Right ventricle myocardium inferior (tissue), 1 donor: ENCODE measurements around the gene FOXK1. TPM values are rescaled to one million over a fixed set of nuclear protein-coding genes. Genes with fewer than 3 reads are reported as not detected.

ENCODE experiments used
- ATAC-seq: fragments of 200-7000 bp; cut with Tn5 transposase; one replicate; pipeline ENCODE4 v1.9.1; 2020; ENCODE audit warnings: mild to moderate bottlenecking, moderate library complexity
- DNase-seq: peaks from one replicate; pipeline ENCODE4 v3.0.0; 2021; ENCODE audit errors: missing footprints
- intact Hi-C: fragments of 100-400 bp; cut with DNase I; formaldehyde crosslinking; loops from one replicate; pipeline ENCODE4 v1.11.0; 2022
- microRNA-seq: library from miRNA; unstranded; fragments of <30 nt; microRNA quantifications from one replicate; pipeline ENCODE4 v1.2.0, GENCODE V29; 2020
- total RNA-seq: library from RNA; stranded (reverse); fragmentation: NEBNext Ultra II Directional; extraction: Animal tissue kit (Norgen Biotek cat#: 25700); gene quantifications from one replicate; pipeline ENCODE4 v1.2.1, GENCODE V29; 2021
- donor health status: DM: no; HTN: yes; CAD: no; lungs with severe emphysema.

Gene FOXK1
- total RNA-seq, 1 donor from 2014 or later = 16.8 TPM

- ATAC-seq (no peak), DNase-seq (no peak)
- intact Hi-C loops = no loop called here
These were observed 132.3 kb downstream of the FOXK1 start for GRCh38 chr7:4814433-4814832.

DNA sequence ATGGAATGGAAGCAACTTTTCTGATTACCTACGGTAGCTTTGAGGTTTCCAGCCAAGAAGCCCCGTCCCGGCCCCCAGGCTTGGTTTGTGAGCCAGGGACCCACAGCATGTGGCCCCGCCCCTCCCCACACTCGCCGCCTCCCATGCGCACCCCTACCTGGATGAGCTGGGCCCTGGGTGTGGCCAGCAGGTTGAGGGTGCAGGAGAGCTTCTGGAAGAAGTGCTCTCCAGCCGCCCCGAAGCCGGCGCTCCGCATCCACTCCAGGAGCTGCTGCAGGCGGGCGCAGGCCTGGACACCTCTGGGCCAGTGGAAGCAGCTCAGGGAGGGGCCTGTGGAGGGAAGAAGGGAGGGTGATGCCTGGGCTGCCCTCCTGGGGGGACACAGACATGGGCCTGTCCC lies 133.0 kb downstream of the FOXK1 start:
- no peak for DNase-seq
- intact Hi-C loops = no loop called here
- ATAC-seq = no peak

DNA sequence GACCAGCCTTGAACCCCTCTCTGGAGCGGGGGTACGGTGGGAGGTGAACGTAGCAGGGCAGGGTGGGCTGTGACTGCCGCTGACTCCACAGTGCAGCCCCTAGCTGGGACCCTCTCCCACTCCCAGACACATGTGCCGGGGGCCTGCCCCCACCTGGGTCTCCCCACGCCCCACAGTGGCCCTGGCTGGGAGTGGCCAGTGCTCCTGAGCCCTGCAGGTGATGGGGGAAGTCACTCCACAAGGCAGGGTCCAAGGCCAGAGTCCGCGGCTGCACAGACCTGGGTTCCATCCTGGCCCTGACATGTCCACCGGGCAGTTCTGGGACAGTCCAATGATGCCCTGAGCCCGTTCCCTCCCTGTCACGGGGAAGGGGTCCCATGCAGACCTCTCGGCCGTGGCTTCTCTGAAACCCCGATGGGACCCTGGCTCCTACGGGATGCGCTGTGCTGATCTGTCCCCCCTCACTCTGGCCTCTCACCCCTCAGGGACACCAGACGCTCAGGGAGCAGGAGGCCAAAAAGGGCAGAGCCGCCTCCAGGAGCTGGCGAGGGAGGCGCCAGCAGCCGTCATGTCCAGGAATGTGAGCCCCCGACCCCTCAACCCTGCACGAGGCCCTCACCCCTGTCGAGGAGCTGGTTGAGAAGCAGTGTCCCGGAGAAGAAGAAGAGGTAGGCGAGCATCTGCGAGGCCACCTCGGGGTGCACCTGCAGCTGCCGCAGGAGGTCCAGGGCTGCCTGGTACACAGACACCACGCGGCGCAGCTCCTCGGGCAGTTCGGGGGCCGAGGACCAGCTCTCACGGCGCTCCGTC lies 133.7 kb downstream of the FOXK1 start:
- intact Hi-C loops = no loop called here
- DNase-seq = no peak
- ATAC-seq = no peak

DNA sequence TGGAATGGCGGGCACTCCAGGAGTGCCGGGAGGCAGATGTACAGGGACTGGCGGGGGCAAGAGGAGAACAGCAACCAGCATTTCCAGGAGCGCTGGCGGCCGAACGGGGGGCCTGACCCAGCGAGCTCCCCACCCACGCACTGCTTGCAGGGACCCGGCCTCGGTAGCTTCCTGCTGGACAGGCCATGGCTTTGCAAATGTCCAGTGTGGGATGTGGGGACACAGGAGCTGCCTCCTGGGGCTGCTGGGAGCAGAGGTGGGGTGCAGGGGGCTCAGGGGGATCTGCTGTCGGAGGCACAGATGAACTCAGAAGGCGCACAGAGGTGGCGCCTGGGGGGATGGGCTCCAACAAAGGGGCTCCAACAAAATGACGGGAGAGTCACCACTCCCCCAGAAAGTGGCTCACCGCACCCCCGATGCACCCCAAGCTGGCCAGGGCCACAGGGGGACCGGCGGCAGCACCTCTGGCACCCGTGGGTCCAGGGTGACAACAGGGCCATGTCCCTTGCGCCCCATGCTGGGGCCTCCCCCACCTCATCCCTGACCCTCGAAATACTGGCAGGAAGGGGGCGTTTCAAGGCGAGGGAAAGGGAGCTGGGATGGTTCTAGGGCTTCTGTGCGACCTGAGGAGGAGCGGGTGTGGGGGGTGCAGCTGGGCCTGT lies 134.5 kb downstream of the FOXK1 start:
- ATAC-seq (no peak), DNase-seq (no peak)
- intact Hi-C loops = no loop called here

GRCh38 chr7:4817178-4817901 lies 135.2 kb downstream of the FOXK1 start:
- ATAC-seq (no peak), DNase-seq (no peak)
- intact Hi-C loops = no loop called here

GRCh38 chr7:4818000-4818794 lies 136.1 kb downstream of the FOXK1 start:
- no peak for DNase-seq
- ATAC-seq = no peak
- intact Hi-C loops = no loop called here

GRCh38 chr7:4819560-4820404 lies 137.7 kb downstream of the FOXK1 start:
- peak; percentile 58 for ATAC-seq
- intact Hi-C loops = no loop called here
- no peak for DNase-seq

GRCh38 chr7:4820405-4820966 lies 138.4 kb downstream of the FOXK1 start:
- peak; percentile 48 for ATAC-seq
- intact Hi-C loops = no loop called here
- no peak for DNase-seq

Small RNA genes lying within 50 kb of the gene (microRNA-seq; reads per million reads assigned to microRNA genes)
- not detected for gene MIR4656

Other genes starting within 250 kb of the FOXK1 start
- 14.4 TPM for gene AP5Z1, start 93.3 kb downstream of the FOXK1 start, total RNA-seq
- 0.08 TPM for gene PAPOLB, start 179.7 kb downstream of the FOXK1 start, total RNA-seq
- gene RADIL, start 201.4 kb downstream of the FOXK1 start, total RNA-seq = 3.9 TPM